HCT116 (cell line): ENCODE results near the gene SLC6A11.

Experiments used
- CTCF ChIP-seq, 3 experiments: fragments of 200-600 bp in 1 of 3; sonication (generic) in 1 of 3; IDR thresholded peaks in 2 of 3; conservative IDR thresholded peaks in 1 of 3; 2 replicates each; pipeline ENCODE4 v1.5.1; 2012 to 2017; ENCODE audit warnings: low read depth in 2 of 3, low read length in 2 of 3, antibody characterized with exemption in 1 of 3, borderline replicate concordance in 1 of 3, control low read depth in 1 of 3, mild to moderate bottlenecking in 1 of 3, mixed read lengths in 1 of 3, mixed run types in 1 of 3, moderate library complexity in 1 of 3; ENCODE audit not compliant: insufficient read depth in 1 of 3
- EZH2 ChIP-seq: fragments of 200-600 bp; sonication (generic); IDR thresholded peaks from 2 replicates; pipeline ENCODE4 v1.6.1; 2017; ENCODE audit warnings: antibody characterized with exemption, mixed run types
- FOSL1 ChIP-seq: IDR thresholded peaks from 2 replicates; pipeline ENCODE4 v1.6.1; 2012; ENCODE audit warnings: low read depth
- JUND ChIP-seq: IDR thresholded peaks from 2 replicates; pipeline ENCODE4 v1.6.1; 2012
- MAX ChIP-seq: IDR thresholded peaks from 2 replicates; pipeline ENCODE4 v1.6.1; 2012
- POLR2A ChIP-seq: IDR thresholded peaks from 2 replicates; pipeline ENCODE4 v1.7.0; 2011; ENCODE audit warnings: borderline replicate concordance; ENCODE audit not compliant: insufficient read depth, insufficient read length; ENCODE audit errors: extremely low read depth
- POLR2AphosphoS5 ChIP-seq: IDR thresholded peaks from 2 replicates; pipeline ENCODE4 v1.6.1; 2011; ENCODE audit warnings: mild to moderate bottlenecking, low read depth, low read length, moderate library complexity
- RAD21 ChIP-seq: IDR thresholded peaks from 2 replicates; pipeline ENCODE4 v1.6.1; 2012; ENCODE audit warnings: low read depth, mild to moderate bottlenecking
- SP1 ChIP-seq: IDR thresholded peaks from 2 replicates; pipeline ENCODE4 v1.6.1; 2012; ENCODE audit warnings: low read depth
- SRF ChIP-seq: IDR thresholded peaks from 2 replicates; pipeline ENCODE4 v1.6.1; 2012; ENCODE audit warnings: low read depth
- TCF7L2 ChIP-seq: IDR thresholded peaks from 2 replicates; pipeline ENCODE4 v1.7.0; 2011; ENCODE audit warnings: borderline replicate concordance, inconsistent platforms; ENCODE audit not compliant: insufficient read depth, insufficient read length; ENCODE audit errors: extremely low read depth

GRCh38 chr3:10935846-10936631 is 120.0 kb downstream of the SLC6A11 start:
- TF ChIP-seq CTCF (IDR thresholded peaks at IDR 0.05 in 2 of 3, conservative IDR thresholded peaks at IDR 0.05 in 1 of 3; ENCODE audit: borderline replicate concordance in 1 of 3, insufficient read depth in 1 of 3, low read depth in 2 of 3, low read length in 2 of 3) (no peak), RAD21 (no peak), EZH2 (no peak), TCF7L2 (no peak), MAX (no peak), JUND (no peak), POLR2A (no peak), SRF (no peak), FOSL1 (no peak), POLR2AphosphoS5 (no peak), SP1 (no peak)
